Measurements from ENCODE around the gene HERPUD2. TPM values are rescaled to one million over a fixed set of nuclear protein-coding genes. Genes with fewer than 3 reads are reported as not detected.

The HERPUD2 gene
- total RNA-seq, 3 donors from 2014 or later: 23.5 to 41.4 (median 34.7) TPM

DNA sequence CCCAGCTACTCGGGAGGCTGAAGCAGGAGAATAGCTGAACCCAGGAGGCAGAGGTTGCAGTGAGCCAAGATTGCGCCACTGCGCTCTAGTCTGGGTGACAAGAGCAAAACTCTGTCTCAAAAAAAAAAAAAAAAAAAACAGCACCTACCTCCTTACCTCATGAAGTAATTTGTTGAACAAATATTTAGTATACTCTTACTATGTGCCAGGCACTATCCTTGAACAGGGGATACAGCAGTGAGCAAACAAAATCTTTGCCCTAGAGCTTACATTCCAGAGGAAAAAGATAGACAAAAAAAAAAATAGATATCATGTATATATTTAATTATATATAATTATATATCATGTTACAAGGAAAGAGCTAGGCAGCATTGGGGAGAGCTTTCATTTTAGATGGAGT is 36.4 kb upstream of the HERPUD2 start:
- H3K36me3 ChIP-seq (ENCODE audit: low read depth): no peaks in the 10 kb centered on the region
- intact Hi-C loops (cut with DNase I, micrococcal nuclease): no loop called here
- ATAC-seq (no peak), DNase-seq (no peak)
- TF ChIP-seq, protein P1, sequence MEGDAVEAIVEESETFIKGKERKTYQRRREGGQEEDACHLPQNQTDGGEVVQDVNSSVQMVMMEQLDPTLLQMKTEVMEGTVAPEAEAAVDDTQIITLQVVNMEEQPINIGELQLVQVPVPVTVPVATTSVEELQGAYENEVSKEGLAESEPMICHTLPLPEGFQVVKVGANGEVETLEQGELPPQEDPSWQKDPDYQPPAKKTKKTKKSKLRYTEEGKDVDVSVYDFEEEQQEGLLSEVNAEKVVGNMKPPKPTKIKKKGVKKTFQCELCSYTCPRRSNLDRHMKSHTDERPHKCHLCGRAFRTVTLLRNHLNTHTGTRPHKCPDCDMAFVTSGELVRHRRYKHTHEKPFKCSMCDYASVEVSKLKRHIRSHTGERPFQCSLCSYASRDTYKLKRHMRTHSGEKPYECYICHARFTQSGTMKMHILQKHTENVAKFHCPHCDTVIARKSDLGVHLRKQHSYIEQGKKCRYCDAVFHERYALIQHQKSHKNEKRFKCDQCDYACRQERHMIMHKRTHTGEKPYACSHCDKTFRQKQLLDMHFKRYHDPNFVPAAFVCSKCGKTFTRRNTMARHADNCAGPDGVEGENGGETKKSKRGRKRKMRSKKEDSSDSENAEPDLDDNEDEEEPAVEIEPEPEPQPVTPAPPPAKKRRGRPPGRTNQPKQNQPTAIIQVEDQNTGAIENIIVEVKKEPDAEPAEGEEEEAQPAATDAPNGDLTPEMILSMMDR (IDR thresholded peaks at IDR 0.05): no peak
- H3K4me3 ChIP-seq: no peak overlapping the region
- H3K9me3 ChIP-seq: no peaks in the 10 kb centered on the region
- no peaks in the 10 kb centered on the region for H3K4me1 ChIP-seq (ENCODE audit: low read depth)

DNA sequence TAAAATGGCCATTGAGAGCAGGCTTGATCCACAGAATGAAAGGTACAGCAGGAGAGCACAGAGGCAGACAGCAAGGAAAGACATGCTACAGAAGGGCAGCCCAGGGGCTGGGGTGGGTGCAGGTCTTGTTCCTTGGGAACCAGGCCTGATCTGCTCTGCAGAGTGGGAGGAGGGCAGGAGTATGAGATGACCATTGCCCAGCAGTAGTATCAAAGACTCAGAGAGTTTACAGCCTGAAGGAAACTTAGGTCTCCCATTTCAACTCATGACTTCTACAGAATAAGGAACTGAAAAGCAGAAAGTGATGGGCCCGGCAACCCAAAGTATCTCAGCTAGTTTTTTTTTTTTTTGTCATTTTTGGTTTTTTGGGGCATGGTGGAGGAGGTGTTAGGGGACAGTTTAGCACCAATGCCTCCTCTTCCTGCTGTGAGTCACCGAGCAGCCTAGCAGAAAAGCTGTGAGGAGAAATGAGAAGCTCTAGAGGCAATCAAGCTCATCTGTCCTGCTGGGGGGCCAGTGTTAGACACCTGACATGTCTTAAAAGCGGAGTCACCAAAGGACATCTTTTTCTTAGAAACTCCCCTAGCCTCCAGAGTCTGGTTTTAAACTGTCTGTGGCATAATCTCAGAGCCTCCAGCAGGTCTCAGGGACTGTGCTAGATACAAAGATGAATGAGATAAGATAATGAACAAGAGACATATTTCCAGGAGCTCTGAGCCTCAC is 34.3 kb upstream of the HERPUD2 start:
- TF ChIP-seq, protein P1 (IDR thresholded peaks at IDR 0.05): no peak
- H3K9me3 ChIP-seq: no peaks in the 10 kb centered on the region
- no peak for DNase-seq
- intact Hi-C loops (cut with DNase I, micrococcal nuclease): no loop called here
- no peak overlapping the region for H3K4me3 ChIP-seq
- no peaks in the 10 kb centered on the region for H3K36me3 ChIP-seq (ENCODE audit: low read depth)
- H3K4me1 ChIP-seq (ENCODE audit: low read depth): no peaks in the 10 kb centered on the region
- ATAC-seq: peak; percentile 69

DNA sequence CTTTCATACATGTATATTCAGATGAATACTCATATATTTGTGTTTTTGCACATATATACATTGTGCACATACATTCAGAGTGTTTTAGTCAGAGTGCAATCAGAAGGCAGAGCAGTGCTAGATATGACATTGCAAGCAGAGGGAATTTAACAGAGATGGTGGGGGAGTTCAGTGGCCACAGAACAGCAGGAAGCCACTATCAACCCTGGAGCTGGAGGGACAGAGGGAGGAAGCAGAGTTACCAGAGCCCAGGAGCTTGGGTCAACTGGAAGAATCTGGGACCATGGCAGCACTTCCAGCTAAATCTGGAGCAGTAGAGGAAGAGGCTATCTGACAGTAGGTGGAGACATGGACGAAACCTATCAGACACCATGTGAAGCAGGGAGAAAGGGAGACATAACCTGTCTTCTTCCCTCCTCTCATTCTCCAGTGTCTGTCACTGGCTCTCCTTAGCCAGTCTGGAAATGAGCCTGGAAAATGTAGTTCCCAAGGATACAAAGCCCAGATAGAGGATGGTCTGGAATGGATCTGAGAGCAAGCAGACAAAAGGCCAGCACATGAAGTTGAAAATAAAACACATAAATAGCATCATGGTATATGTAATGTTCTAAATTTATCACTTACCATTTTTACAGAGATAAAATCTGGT is 33.6 kb upstream of the HERPUD2 start:
- TF ChIP-seq, protein P1 (IDR thresholded peaks at IDR 0.05): no peak
- DNase-seq: no peak
- H3K4me1 ChIP-seq (ENCODE audit: low read depth): no peaks in the 10 kb centered on the region
- no peaks in the 10 kb centered on the region for H3K9me3 ChIP-seq
- H3K4me3 ChIP-seq: no peak overlapping the region
- no peaks in the 10 kb centered on the region for H3K36me3 ChIP-seq (ENCODE audit: low read depth)
- intact Hi-C loops (cut with DNase I, micrococcal nuclease): no loop called here
- ATAC-seq: no peak

DNA sequence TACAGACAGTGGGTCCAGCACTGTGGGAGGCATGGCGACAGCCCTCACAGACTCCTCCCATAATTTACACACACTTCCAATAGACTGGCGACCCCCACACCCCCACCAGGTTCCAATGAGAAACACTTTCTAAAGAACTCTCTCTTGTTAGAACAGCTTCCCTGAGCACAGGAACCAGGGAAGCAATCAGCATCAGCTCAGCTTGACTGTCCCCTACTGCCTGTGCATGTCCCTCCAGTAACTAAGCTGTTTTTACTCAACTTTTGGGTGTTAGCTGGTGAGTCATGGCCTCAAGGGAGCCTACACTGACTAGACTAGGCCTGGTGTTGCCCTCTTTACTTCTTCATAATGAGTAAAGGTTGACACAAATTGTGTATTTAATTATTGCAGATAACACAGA is 32.6 kb upstream of the HERPUD2 start:
- Histone ChIP-seq H3K4me1 (ENCODE audit: low read depth) (no peaks in the 10 kb centered on the region), H3K4me3 (no peak overlapping the region), H3K9me3 (no peaks in the 10 kb centered on the region), H3K36me3 (ENCODE audit: low read depth) (no peaks in the 10 kb centered on the region)
- intact Hi-C loops (cut with DNase I, micrococcal nuclease): no loop called here
- DNase-seq: no peak
- TF ChIP-seq, protein P1 (IDR thresholded peaks at IDR 0.05): no peak
- ATAC-seq: no peak

DNA sequence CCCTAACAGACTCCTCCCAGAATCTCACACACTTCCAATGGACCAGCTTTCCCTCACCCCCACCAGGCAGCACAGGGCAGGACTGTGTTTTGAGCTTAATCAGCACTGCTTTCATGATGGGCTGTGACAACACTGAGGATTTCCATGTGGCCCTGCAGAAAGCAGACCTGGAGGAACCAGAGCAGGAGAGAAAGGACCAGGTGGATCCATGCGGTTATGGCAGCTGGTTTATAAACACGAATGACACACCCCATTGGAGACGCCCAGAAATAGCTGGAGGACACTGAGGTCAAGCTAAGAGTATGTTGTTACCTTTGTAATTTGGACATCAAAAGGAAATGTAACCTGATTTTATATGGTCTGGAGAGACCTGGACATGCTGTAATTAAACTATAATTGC is 31.7 kb upstream of the HERPUD2 start:
- ATAC-seq: no peak
- Histone ChIP-seq H3K36me3 (ENCODE audit: low read depth) (no peaks in the 10 kb centered on the region), H3K4me3 (no peak overlapping the region), H3K9me3 (no peaks in the 10 kb centered on the region), H3K4me1 (ENCODE audit: low read depth) (no peaks in the 10 kb centered on the region)
- TF ChIP-seq, protein P1 (IDR thresholded peaks at IDR 0.05): no peak
- intact Hi-C loops (cut with DNase I, micrococcal nuclease): no loop called here
- no peak for DNase-seq

All from mucosa of descending colon (tissue), 3 donors.